HuH-7.5 (cell line): ENCODE results near the gene CPS1.

Experiments used
- DNase-seq: peaks from one replicate; pipeline ENCODE4 v3.0.0; 2011; ENCODE audit warnings: low spot score

The CPS1 gene

DNA sequence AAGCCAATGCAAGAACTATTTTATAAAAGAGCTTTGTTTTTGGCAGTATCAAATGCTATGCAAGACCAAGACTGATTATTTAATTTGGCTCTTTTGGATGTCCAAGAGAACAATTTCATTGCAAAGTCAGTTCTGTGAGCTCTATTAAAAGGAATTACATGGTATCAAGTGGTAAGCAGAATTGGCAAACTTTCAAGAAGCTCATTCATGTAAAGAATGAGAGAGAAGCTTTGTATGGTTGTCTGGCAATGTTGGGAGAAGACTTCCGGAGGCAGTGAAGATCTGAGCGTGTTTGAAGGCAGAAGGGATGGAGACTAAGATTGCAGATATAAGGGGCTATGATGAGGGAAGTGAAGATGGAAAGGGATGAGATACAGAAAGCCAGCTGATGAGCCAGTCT lies 49.6 kb downstream of the CPS1 start:
- no peak for DNase-seq

DNA sequence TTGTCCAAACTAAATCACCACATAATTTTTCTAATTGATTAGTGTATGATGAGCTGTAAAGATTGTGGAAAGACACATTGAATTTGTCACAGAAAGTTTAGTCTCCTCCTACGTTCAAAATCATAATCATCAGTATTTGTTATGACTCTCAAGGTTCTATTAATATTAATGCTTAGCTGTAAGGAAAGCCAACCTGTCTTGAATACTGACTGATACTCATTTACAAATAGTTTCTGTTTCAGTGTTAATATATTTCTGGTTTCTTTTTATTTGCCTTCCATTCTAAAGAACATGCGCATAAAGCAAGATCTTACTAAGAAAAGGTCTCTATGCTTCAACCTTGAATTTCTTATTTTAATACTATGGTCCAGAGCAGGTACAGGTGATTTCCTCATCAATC lies 55.1 kb downstream of the CPS1 start:
- no peak for DNase-seq

DNA sequence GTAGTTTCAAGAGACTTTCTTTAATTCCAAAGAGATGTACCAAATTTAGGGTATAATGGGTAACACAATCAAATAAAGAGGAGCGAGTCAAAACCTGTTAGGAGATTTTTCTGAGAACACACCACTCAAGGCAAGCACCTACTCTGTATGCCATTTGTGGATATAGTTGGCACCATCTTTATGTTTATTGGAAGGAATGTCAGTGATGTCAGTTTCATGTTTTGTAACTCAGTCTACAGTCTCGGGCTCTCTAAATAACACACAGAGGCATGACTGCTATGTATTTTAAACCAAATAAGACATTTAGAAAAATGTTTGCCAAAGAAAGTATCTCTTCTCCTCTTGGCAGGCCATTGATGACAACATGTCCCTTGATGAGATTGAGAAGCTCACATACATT lies 59.7 kb downstream of the CPS1 start:
- DNase-seq, result no peak

DNA sequence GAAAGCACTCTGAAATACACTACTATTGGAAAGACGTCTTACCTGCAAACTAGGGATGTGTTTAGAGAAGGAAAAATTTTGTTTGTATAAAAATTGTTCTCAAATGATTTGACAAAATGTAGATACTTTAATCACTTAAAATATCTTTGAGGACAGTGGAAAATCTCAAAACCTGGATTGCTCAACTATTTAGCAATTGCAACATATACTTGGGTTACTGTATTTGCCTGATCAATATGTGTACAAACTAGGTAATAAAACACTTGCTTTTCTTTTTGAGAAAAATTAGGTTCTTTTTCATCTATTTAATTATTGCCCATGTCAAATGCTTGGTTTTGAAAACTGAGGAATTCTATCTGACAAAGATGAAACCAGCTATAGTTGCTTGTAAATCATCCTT lies 60.9 kb downstream of the CPS1 start:
- DNase-seq, result no peak

DNA sequence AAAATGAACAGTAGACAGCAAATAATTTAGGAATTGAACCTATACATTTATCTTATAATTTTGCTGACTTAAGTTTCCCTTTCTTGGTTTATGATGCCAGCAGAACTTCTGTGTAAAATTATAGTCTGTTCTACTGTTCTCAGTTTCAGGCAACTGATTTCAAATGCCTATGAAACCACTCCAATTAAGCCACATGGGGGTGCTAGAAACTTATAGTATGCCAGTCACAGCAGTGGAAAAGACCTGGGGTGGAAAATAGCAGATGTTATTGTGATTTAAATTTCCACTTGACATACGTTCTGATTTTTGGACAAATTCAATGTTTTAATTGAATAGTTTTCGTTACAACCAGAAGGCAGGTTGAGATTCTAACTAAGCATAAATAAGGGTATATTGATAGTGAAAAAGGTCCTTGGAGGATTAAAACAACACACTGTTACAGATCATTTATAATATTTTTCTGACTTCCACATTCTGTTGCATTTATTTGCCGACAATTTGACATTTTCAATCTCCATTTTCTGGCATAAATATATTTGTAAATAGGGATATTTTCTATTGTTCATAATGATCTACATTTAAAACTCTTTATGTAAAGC lies 61.4 kb downstream of the CPS1 start:
- DNase-seq, result peak; percentile 29

DNA sequence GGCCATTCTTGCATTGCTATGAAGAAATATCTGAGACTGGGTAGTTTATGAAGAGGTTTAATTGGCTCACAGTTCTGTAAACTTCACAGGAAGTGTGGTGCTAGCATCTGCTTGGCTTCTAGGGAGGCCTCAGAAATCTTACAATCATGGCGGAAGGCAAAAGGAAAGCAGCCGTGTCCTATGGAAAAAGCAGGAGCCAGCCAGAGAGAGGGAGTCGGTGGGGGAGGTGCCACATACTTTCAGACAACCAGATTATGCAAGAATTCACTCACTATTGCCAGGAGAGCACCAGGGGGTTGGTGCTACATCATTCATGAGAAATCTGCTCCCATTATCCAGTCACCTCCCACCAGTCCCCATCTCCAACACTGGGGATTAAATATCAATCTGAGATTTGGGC lies 64.1 kb downstream of the CPS1 start:
- DNase-seq, result no peak

DNA sequence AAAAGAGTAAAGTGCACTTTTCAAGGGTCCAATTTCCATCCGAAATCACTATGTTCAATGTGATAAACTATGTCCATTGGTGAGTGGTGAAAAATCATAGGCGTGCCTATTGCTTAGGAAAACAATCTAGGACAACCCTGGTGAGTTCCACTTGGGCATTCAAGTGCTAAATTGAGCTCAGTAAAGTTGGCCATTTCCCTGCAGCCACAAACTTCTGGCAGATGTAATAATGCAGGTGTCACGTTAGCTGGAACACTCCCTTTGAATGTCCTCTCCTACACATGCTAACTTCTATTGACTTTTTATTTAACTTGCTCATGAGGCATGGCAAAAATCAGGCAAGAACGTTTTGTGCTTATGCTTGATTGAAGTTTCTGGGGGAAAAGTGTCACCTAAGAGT lies 67.1 kb downstream of the CPS1 start:
- no peak for DNase-seq

DNA sequence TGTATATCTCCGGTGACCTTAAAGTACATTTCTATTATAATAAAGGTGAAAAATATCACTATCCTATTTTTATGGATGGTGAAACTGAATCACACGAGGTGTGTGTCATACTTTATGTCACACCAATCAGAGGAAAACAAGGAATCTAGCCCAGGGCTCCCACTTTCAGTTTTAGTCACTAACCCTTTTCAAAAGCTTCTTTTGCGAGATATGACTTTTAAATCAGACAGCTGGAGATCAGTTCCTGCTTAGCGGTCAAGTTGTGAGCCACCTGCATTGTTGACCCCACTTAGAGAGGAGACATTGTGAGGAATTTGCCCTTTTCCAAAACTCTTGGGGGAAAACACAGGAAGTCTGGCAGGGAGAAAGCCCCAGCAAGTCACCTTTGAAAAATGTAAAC lies 70.5 kb downstream of the CPS1 start:
- DNase-seq, result no peak

DNA sequence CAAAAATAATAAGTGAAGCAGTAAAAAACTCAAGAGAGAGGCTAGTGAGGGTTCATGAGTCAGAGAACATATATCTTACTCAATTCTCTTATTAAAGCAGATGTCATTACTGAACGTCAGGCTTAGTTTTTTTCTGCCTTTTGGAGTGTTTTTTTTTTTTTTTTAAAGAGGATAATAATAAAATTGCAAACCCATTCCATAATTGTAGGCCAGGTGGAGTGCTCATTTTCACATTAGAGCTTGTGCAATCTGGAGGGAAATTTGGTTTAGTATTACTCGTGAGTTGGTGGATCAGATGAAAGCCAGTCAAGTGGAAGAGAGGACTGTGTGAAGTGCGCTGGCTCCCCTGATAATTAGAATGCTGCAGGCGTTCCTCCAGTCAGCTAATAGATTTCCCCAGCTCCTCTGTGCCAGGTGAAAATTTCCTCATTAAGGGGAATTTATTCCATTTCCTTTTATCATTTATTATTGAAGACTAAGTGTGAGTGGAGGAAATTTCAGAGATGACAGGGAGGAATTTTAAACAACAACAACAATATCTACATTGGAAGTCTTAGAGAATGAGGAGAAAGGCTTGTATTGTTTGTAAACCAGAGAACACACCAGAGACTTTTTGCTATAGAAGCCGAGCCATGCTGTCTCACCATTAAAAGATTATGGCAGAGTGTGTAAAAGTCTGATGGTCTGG lies 74.6 kb downstream of the CPS1 start:
- DNase-seq, result no peak

DNA sequence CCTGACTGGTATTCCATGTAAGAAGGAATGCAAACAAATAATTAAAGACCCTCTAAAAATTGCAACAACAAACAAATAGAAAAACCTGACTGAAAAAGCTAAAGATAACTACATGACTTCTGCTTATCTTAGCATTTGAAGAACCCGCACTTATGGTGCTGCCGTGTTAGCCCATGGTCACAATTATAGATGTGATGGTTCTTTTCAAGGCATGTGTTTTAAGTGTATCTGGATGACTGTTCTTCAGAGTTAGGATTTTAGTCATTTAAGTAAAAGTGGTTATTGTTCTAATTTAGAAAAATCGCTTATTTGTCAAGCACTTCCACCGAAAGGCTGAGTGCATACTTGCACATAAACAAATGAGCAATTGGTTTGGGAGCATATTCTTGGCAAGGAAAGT lies 77.3 kb downstream of the CPS1 start:
- DNase-seq, result no peak

DNA sequence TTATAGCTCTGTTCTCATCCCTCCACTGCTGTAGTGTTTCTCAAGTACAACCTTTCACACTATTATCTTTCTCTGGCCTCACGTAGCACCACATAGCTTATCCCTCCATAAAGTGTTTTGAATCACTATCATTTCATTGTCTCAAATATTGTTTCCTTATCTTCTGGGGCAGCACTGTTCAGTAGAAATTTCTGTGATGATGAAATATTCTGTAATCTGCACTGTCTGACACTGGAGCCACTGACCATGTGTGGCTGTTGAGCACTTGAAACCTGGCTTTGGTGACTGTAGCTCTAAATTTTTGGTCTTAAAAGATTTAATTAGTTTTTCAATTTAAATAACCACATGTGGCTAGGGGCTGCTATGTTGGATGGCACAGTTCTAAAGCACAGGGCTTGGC lies 78.9 kb downstream of the CPS1 start:
- DNase-seq, result no peak

DNA sequence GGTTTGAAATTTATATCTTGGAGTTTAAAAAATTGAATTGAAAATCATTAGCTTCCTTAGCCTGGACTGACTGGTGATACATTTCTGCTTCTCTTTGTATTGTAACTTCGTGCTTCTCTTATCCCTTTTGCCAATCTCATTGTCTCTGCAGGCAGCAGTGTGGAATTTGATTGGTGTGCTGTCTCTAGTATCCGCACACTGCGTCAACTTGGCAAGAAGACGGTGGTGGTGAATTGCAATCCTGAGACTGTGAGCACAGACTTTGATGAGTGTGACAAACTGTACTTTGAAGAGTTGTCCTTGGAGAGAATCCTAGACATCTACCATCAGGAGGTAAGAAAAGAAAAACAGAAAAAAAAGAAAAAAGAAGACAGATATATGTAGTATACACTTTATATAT lies 85.9 kb downstream of the CPS1 start:
- no peak for DNase-seq

DNA sequence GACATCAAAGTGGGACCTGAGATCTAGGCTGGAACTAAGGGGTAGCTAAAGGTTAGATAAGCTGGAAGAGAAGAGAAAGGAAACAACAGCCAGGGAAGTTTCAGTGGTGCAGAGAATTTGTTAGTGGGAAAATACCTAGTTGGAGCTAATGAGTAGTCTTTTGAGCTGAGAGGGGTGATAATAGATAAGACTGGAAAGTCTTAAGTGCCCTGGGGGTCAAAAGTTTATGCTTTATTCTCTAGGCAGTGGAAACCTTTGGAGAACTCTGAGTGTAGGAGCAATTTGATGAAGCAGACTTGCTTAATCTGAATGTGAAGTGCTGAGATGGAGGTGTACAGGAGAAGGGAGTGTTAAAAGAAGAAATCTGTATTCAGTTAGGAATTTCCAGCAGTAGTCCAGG lies 90.8 kb downstream of the CPS1 start:
- DNase-seq, result no peak

DNA sequence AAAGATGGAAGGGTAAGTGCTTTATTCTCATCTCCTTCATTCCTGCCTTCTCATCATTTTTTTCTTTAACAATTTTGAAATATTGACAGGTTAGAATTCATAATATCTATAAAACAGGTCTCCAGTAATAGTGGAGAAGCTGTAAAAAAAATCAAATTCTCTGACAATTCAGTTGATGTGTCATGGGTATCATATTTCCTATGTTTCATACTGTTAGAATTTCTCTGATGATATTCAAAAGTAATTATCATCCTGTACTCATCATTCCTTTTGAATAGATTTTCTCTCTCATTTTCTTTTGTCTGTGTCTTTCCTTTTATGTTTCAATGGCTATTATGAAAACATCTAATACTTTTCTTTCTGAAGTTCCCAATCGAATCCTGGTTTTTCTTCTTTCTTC lies 97.7 kb downstream of the CPS1 start:
- no peak for DNase-seq

DNA sequence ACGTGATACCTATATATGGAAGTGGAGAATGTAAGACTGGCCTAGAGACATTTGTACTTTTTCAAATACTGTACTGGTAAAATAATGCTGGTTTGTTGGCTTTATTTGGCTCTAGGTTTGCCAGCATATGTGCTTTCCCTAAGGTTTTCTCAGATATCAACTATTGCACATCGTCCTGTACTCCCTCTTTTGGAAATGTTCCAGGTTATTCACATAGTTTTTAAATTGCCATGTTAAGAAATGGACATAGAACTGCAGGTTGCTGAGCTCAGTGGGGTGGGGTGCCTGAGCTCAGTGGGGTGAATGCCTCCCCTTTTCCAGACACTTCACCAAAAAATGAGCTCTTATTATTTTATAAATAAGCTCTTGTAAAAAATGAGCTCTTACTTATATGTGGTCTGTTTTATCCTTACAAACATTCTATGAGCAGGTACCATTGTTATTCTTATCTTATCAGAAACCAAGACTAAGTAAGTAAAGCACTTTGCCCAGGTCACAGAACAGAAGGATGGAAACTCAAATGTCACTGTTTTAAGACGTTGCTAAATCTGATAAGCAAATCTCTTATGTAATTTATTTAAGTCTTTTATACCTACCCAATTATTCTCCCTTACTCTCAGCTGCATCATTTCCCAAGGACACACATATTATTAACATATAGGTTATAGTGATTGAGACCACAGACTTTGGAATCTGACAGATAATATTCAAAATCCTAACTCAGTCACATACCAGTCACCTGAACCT lies 99.0 kb downstream of the CPS1 start:
- DNase-seq, result no peak

DNA sequence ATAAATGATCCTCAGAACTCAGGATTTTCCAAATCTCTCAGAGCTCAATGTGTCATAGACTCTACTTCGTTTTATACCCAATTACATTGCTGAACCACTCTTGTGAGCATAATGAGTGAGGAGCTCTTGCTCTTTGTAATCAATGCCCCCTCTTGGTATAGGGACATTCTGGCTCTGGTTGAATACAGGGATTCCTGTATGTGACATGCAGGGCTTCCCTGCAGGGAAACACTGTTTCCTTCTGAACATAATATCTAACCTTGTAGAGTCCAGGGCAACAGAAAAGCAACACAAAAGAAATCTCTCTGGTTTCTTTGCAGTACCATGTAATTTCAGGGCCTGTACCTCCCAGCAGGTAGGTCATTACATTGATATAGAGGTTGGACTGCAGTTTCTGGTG lies 101.5 kb downstream of the CPS1 start:
- no peak for DNase-seq

DNA sequence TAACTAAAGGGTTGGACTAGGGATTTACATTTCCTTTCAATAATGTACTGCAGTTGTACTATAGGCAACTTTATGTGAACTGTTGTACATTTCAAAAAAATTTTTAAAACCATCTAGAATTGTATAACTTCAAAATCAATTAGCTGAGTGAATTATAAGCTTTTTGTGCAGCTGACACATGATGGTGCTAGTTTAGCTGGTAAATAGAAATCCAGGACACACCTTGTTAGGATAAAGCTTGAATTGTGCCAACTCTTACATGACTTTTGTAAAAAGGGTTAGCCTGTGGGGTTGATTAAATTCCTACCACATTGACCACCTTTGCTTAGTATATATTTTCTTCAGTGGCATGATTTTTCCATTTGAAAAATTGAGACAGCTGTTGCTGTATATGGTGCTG lies 104.4 kb downstream of the CPS1 start:
- no peak for DNase-seq

DNA sequence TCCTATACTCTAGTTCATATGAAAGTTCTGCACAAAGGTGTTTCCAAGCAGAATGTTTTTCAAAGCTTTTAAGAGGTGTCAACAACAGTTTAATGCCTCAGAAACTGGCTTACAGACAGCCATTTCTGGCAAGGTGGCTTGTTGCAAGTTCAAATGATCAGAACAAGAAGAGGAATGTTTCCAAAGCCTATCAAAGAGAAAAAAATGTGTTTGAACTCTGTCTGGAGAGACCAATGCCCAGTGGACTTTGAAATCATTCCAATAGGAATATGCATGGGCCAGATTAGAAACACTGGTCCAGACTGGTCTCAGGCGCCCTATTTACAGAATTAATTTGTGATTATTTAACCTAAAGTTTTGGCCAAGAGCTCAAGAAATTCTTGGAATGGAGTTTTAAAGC lies 106.2 kb downstream of the CPS1 start:
- DNase-seq, result no peak

DNA sequence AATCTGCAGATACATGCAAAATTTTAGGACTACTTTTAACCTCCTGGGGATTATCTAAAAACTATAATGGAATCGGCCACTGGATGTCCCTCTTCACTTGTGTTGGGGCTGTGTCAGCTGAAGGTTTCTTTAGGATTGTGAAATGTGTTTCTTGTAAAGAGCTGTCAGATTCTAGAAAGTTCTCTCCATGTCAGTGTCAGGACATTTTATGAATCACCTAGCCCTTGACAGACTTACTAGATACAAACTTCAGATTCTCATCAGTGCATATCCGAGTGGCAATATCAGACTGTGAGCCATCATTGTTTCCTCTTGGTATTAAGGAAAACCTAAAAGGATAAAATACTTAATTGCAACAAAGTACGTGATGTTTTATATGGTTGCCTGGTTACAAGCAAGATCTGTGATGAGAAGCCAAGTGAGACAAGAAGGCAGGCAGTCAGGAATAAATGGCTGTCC lies 107.3 kb downstream of the CPS1 start:
- DNase-seq, result no peak

DNA sequence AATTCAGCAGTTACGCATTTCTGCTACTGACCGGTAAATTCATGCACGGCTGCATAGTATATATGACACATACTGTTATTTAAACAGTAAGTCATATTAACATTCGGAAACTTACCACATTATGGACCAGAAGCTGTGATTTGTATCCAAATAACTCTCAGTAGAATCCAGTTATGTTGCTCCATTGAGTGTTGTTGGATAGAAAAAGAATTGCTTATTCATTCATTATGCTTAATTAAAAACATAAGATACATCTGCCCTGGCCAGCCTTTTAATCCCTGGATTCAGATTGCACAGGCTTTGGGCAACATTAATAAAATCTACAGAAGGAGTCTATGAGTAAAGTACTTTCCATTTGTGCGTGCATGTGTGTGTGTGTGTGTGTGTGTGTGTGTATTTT lies 111.3 kb downstream of the CPS1 start:
- no peak for DNase-seq

DNA sequence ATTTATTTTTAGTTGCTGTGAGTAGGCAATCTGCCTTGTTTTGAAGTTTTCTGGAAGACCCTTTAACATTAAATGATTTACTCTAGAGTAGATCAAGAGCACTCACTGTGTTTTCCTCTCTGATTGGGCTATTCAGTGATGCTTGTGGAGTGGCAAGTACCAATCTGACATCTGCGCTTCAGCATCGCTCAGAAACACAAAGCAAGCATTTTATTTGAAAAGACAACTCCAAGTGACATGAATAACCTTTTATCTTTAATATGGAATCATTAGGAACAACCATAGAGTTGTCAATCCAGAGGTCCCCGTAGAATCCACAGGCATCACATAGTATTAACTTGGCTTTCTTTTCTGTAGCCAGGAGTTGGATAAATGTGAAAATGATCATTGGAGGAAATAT lies 114.7 kb downstream of the CPS1 start:
- no peak for DNase-seq

DNA sequence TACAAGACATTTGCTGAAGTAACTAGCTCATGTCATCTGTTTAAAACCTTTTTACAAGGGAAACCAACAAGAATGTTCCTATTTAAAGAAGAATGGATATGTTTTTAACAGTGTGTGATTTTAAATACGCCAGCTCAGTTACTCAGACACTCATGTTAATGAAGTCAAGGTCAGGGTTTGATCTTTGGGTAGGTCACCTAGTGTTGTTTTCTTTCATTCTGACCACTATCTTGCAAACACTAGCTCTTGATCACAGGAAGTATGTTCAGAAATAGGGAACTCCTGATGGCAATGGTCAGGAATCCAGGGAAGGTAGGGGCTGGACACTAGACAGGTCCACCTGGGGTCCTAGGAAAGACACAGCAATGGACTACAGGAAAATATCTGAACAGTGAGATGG lies 116.7 kb downstream of the CPS1 start:
- no peak for DNase-seq

DNA sequence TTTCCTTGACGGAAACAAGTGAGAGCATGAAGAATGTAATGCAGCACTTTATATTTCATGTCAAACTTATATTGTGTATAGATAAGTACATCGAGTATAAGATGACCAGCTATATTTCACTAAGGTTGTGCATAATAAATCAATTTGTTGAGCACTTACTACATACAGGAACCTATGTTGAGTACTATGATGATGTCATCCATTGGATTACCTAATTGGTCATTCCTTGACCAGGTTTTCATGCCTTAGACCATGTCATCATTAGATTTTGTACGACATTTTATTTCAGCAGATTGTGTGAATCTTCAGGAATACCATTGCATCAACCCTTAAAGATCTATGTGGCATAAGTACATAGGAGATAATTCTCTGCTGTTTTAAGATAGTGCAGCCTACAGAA lies 119.7 kb downstream of the CPS1 start:
- no peak for DNase-seq

DNA sequence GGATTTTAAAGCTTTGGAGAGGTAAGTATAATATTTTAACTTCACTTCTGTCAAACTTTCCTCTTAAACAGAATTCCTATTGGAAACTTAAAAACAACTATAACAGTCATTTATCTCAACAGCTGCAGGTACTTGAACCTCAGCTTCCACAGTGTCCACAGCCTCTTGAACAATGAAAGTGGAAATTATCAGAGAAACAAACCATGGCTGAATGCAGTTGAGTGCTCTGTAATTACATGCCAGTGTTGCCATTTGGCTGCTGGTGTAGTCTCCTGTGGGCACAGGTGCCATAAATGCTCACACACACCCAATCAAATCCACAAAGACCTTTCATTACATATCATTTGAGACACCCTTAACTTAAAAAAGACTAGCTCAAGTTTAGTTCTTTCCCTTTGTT lies 125.1 kb downstream of the CPS1 start:
- DNase-seq, result no peak
